IMR-90 (cell line): ENCODE data around the gene FOXP1.

Experiments used
- BHLHE40 ChIP-seq: fragments of 150-350 bp; IDR thresholded peaks from 2 replicates; pipeline ENCODE4 v1.6.1; 2016; ENCODE audit warnings: mild to moderate bottlenecking, low read depth, low read length
- ELK1 ChIP-seq: fragments of 150-350 bp; IDR thresholded peaks from 2 replicates; pipeline ENCODE4 v1.6.1; 2016; ENCODE audit warnings: low read depth, mild to moderate bottlenecking, low read length, moderate library complexity, borderline replicate concordance
- MAFK ChIP-seq: IDR thresholded peaks from 2 replicates; pipeline ENCODE4 v1.6.1; 2012; ENCODE audit warnings: low read depth, low read length, improper control_type of control experiment
- MAZ ChIP-seq: IDR thresholded peaks from 2 replicates; pipeline ENCODE4 v1.6.1; 2012; ENCODE audit warnings: low read depth, mild to moderate bottlenecking, low read length, improper control_type of control experiment, moderate library complexity, borderline replicate concordance
- POLR2A ChIP-seq: IDR thresholded peaks from 2 replicates; pipeline ENCODE4 v1.6.1; 2012; ENCODE audit warnings: mild to moderate bottlenecking, low read depth, low read length
- RAD21 ChIP-seq: IDR thresholded peaks from 2 replicates; pipeline ENCODE4 v1.6.1; 2012; ENCODE audit warnings: low read length, improper control_type of control experiment
- RCOR1 ChIP-seq: IDR thresholded peaks from 2 replicates; pipeline ENCODE4 v1.6.1; 2012; ENCODE audit warnings: mild to moderate bottlenecking, low read length, improper control_type of control experiment; ENCODE audit not compliant: insufficient replicate concordance
- RFX5 ChIP-seq: IDR thresholded peaks from 2 replicates; pipeline ENCODE4 v1.8.0; 2012; ENCODE audit warnings: low read depth, mild to moderate bottlenecking, low read length, moderate library complexity
- SMC3 ChIP-seq: fragments of 150-350 bp; IDR thresholded peaks from 2 replicates; pipeline ENCODE4 v1.6.1; 2016; ENCODE audit warnings: low read depth, mild to moderate bottlenecking, antibody characterized with exemption, low read length, moderate library complexity
- TF ChIP-seq, protein P1 (sequence below): conservative IDR thresholded peaks from 2 replicates; pipeline ENCODE4 v1.5.1; 2012; ENCODE audit warnings: mild to moderate bottlenecking, low read depth, low read length, improper control_type of control experiment
- TF ChIP-seq, protein P2 (sequence below): fragments of 150-350 bp; IDR thresholded peaks from 2 replicates; pipeline ENCODE4 v1.6.1; 2017; ENCODE audit warnings: mild to moderate bottlenecking, antibody characterized with exemption, low read length, low read depth

- TF ChIP-seq, protein P1, sequence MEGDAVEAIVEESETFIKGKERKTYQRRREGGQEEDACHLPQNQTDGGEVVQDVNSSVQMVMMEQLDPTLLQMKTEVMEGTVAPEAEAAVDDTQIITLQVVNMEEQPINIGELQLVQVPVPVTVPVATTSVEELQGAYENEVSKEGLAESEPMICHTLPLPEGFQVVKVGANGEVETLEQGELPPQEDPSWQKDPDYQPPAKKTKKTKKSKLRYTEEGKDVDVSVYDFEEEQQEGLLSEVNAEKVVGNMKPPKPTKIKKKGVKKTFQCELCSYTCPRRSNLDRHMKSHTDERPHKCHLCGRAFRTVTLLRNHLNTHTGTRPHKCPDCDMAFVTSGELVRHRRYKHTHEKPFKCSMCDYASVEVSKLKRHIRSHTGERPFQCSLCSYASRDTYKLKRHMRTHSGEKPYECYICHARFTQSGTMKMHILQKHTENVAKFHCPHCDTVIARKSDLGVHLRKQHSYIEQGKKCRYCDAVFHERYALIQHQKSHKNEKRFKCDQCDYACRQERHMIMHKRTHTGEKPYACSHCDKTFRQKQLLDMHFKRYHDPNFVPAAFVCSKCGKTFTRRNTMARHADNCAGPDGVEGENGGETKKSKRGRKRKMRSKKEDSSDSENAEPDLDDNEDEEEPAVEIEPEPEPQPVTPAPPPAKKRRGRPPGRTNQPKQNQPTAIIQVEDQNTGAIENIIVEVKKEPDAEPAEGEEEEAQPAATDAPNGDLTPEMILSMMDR: no peak
- TF ChIP-seq RAD21 (no peak), POLR2A (no peak), MAFK (no peak), MAZ (no peak), ELK1 (no peak), SMC3 (no peak), RFX5 (no peak), BHLHE40 (no peak), RCOR1 (no peak)
- TF ChIP-seq, protein P2, sequence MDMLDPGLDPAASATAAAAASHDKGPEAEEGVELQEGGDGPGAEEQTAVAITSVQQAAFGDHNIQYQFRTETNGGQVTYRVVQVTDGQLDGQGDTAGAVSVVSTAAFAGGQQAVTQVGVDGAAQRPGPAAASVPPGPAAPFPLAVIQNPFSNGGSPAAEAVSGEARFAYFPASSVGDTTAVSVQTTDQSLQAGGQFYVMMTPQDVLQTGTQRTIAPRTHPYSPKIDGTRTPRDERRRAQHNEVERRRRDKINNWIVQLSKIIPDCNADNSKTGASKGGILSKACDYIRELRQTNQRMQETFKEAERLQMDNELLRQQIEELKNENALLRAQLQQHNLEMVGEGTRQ: no peak
Measured at GRCh38 chr3:71513081-71513480, 70.4 kb downstream of the FOXP1 start.
